Activated gamma-delta T cell (primary cell): ENCODE measurements around the gene RTL1.

Experiments used
- DNase-seq: peaks from one replicate; lab custom pipeline; 2025; lab: John Stamatoyannopoulos, UW

The RTL1 gene

DNA sequence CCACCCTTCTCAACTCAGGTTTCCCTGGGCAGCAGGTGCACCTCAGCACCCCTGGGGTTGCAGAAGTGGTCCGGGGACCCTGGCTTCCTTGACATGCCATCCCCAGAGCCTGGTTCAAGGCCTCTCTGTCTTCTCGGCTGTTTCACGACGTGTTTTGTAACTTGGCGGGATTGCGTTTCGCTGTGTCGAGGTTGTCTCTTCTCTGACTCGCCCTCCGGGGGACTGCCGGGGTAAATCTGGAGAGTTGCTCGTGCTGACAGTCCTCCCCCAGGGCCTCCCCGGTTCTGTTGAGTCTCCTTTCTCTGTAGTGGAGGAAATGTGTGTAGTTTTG is 52.0 kb downstream of the RTL1 start:
- DNase-seq, result no peak

- peak; percentile 33 for DNase-seq
Measured at GRCh38 chr14:100850841-100851585, 52.5 kb downstream of the RTL1 start.

DNA sequence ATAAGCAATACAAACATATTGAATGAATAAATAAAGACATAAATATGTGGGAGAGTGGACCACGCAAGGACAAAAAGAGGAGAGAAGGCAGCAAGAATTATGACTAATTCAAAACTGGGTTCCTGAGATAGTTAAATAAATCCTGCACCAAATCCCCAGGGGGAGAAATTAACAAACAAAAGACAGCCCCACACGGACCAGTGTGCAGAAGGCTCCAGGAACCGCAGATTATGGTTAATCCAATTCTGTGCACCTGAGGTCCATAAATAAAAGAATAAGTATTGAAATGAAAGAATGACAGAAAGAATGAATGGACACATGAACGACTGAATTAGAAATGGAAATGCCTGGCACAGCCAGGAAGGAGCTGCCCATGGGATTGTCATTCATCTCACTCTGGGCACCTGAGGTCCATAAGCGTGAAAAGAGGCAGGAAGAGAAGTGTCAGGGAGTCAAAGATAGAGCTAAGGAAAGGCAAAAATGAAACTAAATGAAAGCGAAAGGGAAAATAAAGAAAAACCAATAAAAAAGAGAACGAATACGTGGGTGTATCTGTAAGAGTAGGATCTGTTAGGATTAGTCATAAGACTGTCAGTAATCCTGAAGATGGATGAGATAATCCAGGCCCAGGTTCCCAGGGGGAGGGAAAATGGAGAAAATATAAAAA is 54.3 kb downstream of the RTL1 start:
- DNase-seq, result no peak

GRCh38 chr14:100846309-100846859 is 57.1 kb downstream of the RTL1 start:
- no peak for DNase-seq

GRCh38 chr14:100845341-100845740 is 58.2 kb downstream of the RTL1 start:
- DNase-seq, result no peak

GRCh38 chr14:100844846-100845245 is 58.7 kb downstream of the RTL1 start:
- DNase-seq, result no peak

DNA sequence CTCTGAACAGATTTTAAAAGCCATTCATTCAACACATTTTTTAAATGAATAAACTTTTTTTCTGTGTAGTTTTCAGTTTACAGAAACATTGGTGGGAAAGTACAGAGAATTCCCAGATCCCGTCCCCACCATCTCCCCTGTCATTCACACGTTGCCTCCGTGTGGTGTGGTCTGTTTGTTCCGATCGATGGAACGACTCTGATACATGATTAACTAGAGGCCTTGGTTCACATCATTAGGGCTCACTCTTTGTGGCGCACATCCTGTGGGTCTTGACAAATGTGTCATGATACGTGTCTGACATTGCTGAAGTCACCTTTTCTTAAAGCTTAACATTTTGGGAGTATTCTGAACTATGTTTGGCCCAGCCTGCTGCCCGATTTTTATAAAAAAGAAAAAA is 59.1 kb downstream of the RTL1 start:
- no peak for DNase-seq

- no peak for DNase-seq
Measured at GRCh38 chr14:100844082-100844408, 59.5 kb downstream of the RTL1 start.

DNA sequence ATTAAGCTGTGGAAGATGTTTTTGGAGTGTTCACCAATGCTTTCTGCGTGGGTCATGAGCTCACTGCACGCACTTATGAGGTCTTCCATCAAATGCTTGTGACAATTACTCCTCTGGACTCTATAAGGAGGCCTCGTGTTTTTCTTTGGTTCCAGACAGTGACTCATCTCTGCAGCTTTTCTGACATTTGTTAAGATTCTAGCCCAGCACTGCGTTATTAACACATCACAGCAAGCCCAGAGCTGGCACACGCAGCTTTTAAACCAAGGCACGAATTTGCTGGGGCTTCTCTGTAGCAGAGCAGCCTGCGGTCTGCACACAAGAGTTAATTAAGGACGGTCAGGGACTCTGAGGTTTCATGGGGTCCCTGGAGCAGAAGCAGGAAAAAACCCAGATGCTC is 60.7 kb downstream of the RTL1 start:
- DNase-seq, result no peak

DNA sequence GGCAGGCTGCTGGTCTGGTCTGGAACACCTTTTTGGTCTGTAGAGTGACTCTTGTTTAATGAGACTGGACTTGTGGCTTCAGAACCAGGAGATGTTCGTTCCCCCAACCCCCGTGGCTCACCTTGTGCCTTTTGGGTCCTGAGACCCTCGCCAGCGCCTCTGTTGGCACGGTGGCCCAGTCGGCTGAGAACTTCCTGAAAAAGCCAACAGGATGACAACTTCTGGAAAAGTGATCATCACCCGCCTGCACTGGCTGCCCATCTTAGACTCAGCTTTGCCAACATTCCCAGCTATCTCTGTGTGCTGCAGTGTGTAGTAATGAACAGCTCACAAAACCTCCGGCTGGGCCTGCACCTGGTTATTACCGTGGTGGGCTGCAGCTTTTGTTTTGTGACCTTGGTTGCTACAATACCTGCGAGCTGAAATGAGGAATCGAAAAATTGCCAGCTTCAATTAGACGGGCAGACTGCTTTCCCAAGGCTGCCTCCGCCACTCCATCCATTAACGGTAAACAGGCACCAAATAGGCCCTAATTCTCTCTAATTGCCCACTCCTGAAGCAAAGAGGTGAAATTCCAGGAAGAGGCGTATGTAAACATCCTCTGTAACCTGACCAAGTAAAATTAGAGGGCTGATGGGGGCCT is 61.6 kb downstream of the RTL1 start:
- DNase-seq, result no peak

DNA sequence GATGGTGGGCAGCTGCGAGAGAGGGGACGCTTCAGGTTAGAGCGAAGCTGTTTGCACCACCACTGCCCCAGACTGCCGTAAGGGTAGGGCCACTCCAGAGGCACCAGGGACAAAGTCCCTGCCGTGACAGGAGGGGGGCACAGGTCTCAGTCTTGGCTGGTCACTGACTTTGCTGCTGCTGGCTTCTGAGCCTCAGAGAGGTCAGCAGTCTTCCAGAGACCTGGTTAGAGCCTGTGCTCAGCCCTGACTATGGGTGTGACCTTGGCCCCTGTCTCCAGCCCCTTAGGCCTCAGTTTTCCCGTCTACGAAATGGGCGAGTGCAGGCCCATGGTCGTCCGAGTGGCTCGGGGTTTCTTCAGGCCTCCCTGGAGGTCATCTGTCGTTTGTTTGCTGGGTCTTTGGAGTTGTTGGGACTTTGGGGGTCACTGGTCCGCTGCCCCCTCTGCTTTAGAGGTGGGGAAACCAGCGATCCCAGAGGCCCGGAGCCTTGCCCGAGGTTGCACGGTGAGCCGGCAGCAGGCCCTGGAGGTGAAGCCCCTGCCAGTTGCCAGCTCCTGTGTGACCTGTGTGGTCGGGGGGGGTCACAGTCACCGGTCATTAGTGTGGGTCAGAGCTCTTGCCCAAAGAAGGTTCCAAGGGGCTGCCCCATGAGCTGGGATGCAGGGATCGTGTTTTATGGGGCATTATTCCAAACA is 62.3 kb downstream of the RTL1 start:
- DNase-seq, result no peak

DNA sequence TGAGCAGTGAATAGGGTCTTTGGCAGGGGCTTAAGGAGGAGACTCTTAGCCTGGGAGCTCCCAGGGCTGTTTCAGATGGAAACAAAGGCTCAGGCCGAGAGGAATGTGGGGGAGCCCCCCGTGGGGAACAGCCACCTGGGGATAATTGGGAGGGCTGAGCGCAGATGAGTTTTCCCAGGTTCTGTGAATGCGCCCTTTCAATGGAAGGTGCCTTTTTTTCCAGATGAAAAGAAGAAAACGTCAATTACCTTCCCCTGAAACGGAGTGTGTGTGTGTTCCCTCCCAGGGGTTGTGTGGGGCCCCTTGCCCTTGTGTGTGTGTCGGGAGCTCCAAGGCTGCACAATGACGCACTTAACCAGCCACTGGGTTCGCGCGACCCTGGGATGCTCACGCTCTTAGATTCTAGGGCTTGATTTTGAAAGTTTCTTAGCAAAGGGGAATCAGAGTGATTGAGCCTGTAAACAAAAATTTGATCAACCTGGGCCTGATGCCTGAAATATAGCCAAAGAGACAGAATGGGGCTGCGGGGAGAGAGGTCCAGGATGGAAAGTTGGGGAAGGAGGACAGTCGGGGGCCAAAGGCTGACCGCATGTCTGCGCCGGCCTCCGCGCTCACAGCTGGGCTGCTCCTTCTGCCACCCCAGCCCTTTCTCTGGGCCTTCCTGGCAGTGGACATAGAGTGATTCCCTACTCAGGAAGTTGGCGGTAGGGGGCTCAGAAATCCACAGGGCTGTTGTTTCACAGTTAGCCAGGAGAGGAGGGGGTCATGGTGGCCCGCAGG is 63.0 kb downstream of the RTL1 start:
- no peak for DNase-seq

DNA sequence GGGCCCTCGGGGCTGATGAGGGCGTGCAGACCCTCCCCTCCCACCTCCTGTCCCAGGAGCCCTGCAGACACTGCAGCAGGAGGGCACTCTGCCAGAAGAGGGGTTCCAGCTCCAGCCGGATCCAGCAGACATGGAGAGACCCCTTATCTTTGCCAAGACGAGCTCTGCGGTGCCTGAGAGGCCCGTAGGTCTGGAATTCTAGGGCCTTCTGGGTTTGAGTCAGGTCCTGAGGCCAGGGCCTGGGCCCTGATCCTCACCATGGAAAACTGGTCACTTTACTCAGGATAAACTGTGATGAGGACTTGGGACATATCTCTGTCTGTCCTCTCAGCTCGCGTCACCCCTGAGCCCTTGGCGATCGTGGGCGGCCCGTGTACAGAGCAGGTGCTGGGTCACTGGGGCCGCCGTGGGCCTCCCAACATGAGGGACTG is 63.8 kb downstream of the RTL1 start:
- DNase-seq, result no peak

GRCh38 chr14:100839315-100839585 is 64.3 kb downstream of the RTL1 start:
- no peak for DNase-seq

GRCh38 chr14:100838493-100839314 is 64.8 kb downstream of the RTL1 start:
- no peak for DNase-seq

DNA sequence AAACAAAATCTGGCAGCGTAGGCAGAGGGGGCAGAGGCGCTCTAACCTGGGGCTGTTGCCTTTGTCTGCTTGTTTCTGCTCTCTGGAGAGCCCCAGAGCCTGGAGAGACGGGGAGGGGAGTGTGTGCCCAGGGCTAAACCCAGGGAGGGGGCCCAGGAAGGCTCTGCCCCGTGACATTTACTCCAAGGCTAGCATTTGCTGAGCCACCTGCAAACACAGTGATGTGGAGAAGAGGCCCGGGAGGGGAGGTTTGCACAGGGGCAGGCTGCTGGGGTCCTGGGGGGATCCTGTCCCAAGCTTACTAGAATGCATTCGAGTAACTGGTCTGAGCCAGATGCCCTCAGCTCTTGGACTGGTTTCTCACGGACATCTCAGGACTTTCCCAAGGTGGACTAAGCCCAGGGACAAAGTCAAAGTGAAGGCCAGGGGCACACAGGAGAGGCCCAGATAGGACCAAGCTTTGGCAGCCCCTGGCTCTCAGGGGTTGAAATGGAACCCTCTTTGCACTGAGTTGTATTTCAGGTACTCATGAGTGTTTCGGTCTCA is 65.6 kb downstream of the RTL1 start:
- DNase-seq, result no peak

DNA sequence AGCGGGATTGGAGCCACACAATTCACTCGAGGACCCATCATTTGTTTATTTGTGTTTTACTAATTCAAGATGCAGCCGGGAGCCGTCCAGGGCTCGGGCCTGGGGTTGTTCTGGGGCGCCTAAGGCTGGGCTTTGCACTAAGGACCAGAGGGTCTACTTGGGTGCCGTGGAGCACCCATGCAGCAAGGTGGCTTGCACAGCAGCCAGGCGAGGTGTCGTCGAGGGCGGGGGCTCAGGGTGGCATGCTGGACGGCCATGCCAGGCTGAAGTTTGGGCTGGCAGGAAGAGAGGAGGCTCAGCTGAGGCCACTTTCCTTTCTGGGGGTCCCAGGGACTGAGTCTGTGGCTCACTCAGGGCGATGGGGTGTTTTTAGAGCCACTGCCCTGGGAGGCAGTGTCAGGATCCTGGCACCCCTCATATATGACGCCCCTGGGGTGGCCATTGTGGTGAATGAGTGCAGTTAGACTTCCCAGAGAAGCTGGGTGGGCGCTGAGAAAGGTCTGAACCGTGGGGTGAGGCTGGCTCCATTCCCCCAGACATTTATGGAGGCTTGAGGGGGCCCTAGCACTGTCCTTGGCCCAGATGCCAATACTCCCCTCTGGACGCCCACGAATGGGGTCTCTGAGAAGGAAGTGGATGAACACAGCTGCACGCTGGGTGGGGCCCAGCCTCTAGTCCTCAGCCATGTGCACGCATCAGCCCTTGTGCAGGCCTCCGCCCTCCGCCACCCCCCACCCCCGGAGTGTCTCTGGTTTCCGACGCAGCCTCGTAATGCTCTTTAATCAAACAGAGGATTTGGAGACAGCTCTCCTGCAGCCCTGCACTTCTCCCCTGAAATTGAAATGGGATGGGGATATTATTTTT is 66.3 kb downstream of the RTL1 start:
- no peak for DNase-seq

- DNase-seq, result no peak
Measured at GRCh38 chr14:100836311-100836805, 67.2 kb downstream of the RTL1 start.

- DNase-seq, result no peak
Measured at GRCh38 chr14:100835548-100836310, 67.8 kb downstream of the RTL1 start.
